Neural cell (in vitro differentiated cells): ENCODE data around the gene FOSL1. TPM values are rescaled to one million over a fixed set of nuclear protein-coding genes. Genes with fewer than 3 reads are reported as not detected.

Experiments used
- H2AFZ ChIP-seq: fragments of 200-600, 300-800 bp; sonication (generic), shearing (Covaris generic); 2 replicates; pipeline ENCODE4 v1.6.0; 2014; ENCODE audit warnings: low read depth, mild to moderate bottlenecking, antibody characterized with exemption, low read length, moderate library complexity
- H3F3A ChIP-seq: fragments of 200-600 bp; shearing (Covaris generic); 2 replicates; pipeline ENCODE4 v1.6.1; 2016; ENCODE audit warnings: mild to moderate bottlenecking, moderate library complexity, mixed read lengths, antibody characterized with exemption, low read length; ENCODE audit not compliant: insufficient read depth, poor library complexity, severe bottlenecking
- H3K27ac ChIP-seq: fragments of 200-600, 300-800 bp; sonication (generic), shearing (Covaris generic); 2 replicates; pipeline ENCODE4 v1.5.1; 2014; ENCODE audit warnings: mild to moderate bottlenecking, low read length, moderate library complexity
- H3K27me3 ChIP-seq: fragments of 300-800, 200-600 bp; sonication (generic), shearing (Covaris generic); 2 replicates; pipeline ENCODE4 v1.6.0; 2014; ENCODE audit warnings: mild to moderate bottlenecking, low read depth, low read length, moderate library complexity; ENCODE audit not compliant: insufficient read depth
- H3K36me3 ChIP-seq: fragments of 300-800, 200-600 bp; sonication (generic), shearing (Covaris generic); 2 replicates; pipeline ENCODE4 v1.5.1; 2014; ENCODE audit warnings: mild to moderate bottlenecking, antibody characterized with exemption, low read length, moderate library complexity; ENCODE audit not compliant: insufficient read depth
- H3K4me2 ChIP-seq: fragments of 300-800, 200-600 bp; sonication (generic), shearing (Covaris generic); 2 replicates; pipeline ENCODE4 v1.6.0; 2014; ENCODE audit warnings: mild to moderate bottlenecking, low read length
- H3K4me3 ChIP-seq: fragments of 300-800, 200-600 bp; sonication (generic), shearing (Covaris generic); 2 replicates; pipeline ENCODE4 v1.5.1; 2014; ENCODE audit warnings: mild to moderate bottlenecking, low read length, moderate library complexity
- H3K79me2 ChIP-seq: fragments of 200-600 bp; shearing (Covaris generic); replicated peaks from 2 replicates; pipeline ENCODE4 v1.6.0; 2014; ENCODE audit warnings: mild to moderate bottlenecking, low read length, moderate library complexity; ENCODE audit not compliant: insufficient read depth
- H3K9ac ChIP-seq: fragments of 300-800, 200-600 bp; sonication (generic), shearing (Covaris generic); 2 replicates; pipeline ENCODE4 v1.6.1; 2016; ENCODE audit warnings: mild to moderate bottlenecking, low read length, mixed read lengths
- H3K9me2 ChIP-seq: fragments of 200-600 bp; shearing (Covaris generic); 2 replicates; pipeline ENCODE4 v1.6.1; 2016; ENCODE audit warnings: mild to moderate bottlenecking, low read length, mixed read lengths; ENCODE audit not compliant: insufficient read depth
- H3K9me3 ChIP-seq: fragments of 200-600, 300-800 bp; sonication (generic), shearing (Covaris generic); 2 replicates; pipeline ENCODE4 v1.6.1; 2016; ENCODE audit warnings: mild to moderate bottlenecking, mixed run types, low read length, moderate library complexity, mixed read lengths
- H4K20me1 ChIP-seq: fragments of 200-600 bp; shearing (Covaris generic); 2 replicates; pipeline ENCODE4 v1.6.1; 2016; ENCODE audit warnings: mild to moderate bottlenecking, mixed run types; ENCODE audit not compliant: insufficient read depth
- CTCF ChIP-seq: fragments of 450-650 bp; IDR thresholded peaks from 2 replicates; pipeline ENCODE4 v1.5.1; 2014; ENCODE audit warnings: antibody characterized with exemption, mild to moderate bottlenecking, moderate library complexity; ENCODE audit not compliant: poor library complexity, severe bottlenecking
- EP300 ChIP-seq: fragments of 450-650 bp; conservative IDR thresholded peaks from 2 replicates; pipeline ENCODE4 v1.6.1; 2014; ENCODE audit warnings: antibody characterized with exemption, mild to moderate bottlenecking, moderate library complexity; ENCODE audit not compliant: poor library complexity, severe bottlenecking
- EZH2 ChIP-seq: fragments of 200-600, 300-800 bp; shearing (Covaris generic), sonication (generic); IDR thresholded peaks from 2 replicates; pipeline ENCODE4 v1.6.1; 2014; ENCODE audit warnings: antibody characterized with exemption, low read length, borderline replicate concordance, mild to moderate bottlenecking; ENCODE audit not compliant: insufficient read depth, poor library complexity, severe bottlenecking
- MXI1 ChIP-seq: fragments of 450-650 bp; conservative IDR thresholded peaks from 2 replicates; pipeline ENCODE4 v1.6.1; 2014; ENCODE audit warnings: antibody characterized with exemption, mild to moderate bottlenecking; ENCODE audit not compliant: poor library complexity, severe bottlenecking
- POLR2AphosphoS5 ChIP-seq: IDR thresholded peaks from 2 replicates; pipeline ENCODE4 v1.6.1; 2012
- RAD21 ChIP-seq: fragments of 450-650 bp; conservative IDR thresholded peaks from 2 replicates; pipeline ENCODE4 v1.6.1; 2014; ENCODE audit warnings: antibody characterized with exemption, mild to moderate bottlenecking, moderate library complexity
- REST ChIP-seq: IDR thresholded peaks from 2 replicates; pipeline ENCODE4 v1.6.1; 2012; ENCODE audit warnings: borderline replicate concordance
- SMC3 ChIP-seq: fragments of 450-650 bp; conservative IDR thresholded peaks from 2 replicates; pipeline ENCODE4 v1.6.1; 2014; ENCODE audit warnings: antibody characterized with exemption, mild to moderate bottlenecking, moderate library complexity; ENCODE audit not compliant: poor library complexity
- TAF1 ChIP-seq: IDR thresholded peaks from 2 replicates; pipeline ENCODE4 v1.6.1; 2012; ENCODE audit warnings: low read depth
- polyA plus RNA-seq: library from polyadenylated mRNA; depleted of rRNA; stranded (reverse); fragments of >200 nt; gene quantifications from 2 replicates; pipeline ENCODE4 v1.2.3, GENCODE V29; 2014

The FOSL1 gene
- polyA plus RNA-seq, 1 donor from 2014 or later: not detected

GRCh38 chr11:65880027-65880426, 20.2 kb downstream of the FOSL1 start:
- peaks cover 3% of the 10 kb centered on the region for H3K79me2 ChIP-seq

GRCh38 chr11:65879617-65880016, 20.6 kb downstream of the FOSL1 start, which contains the start of gene CTSW:
CTSW (plus strand) TSS chr11:65879837; CDS start chr11:65879855, 18 bp downstream.
- H3F3A ChIP-seq: no peaks in the 10 kb centered on the region
- no peaks in the 10 kb centered on the region for H3K36me3 ChIP-seq
- H3K9me2 ChIP-seq: no peaks in the 10 kb centered on the region
- H3K4me2 ChIP-seq: no peak within 1 kb of the TSS
- H3K9me3 ChIP-seq: no peaks in the 10 kb centered on the region
- H3K4me3 ChIP-seq: no peak within 1 kb of the TSS
- H3K9ac ChIP-seq: no peak within 1 kb of the TSS
- no peaks in the 10 kb centered on the region for H3K27me3 ChIP-seq
- H3K27ac ChIP-seq: no peak within 1 kb of the TSS
- no peak within 1 kb of the TSS for H2AFZ ChIP-seq
- H4K20me1 ChIP-seq: no peaks in the 10 kb centered on the region
- H3K79me2 ChIP-seq: no peaks in the 10 kb centered on the region
- no peak for TF ChIP-seq REST
- no peak for TF ChIP-seq EP300
- no peak for TF ChIP-seq CTCF
- TF ChIP-seq RAD21: no peak
- no peak for TF ChIP-seq SMC3
- no peak for TF ChIP-seq TAF1
- TF ChIP-seq POLR2AphosphoS5: no peak

More at GRCh38 chr11:65880027-65880426, 20.2 kb downstream of the FOSL1 start:
- no peaks in the 10 kb centered on the region for H3K9me2 ChIP-seq
- no peaks in the 10 kb centered on the region for H3K9me3 ChIP-seq
- TF ChIP-seq EP300 (no peak), SMC3 (no peak), CTCF (no peak), RAD21 (no peak), REST (no peak), TAF1 (no peak), MXI1 (no peak), POLR2AphosphoS5 (no peak), EZH2 (no peak)
- no peaks in the 10 kb centered on the region for H3K36me3 ChIP-seq
- H3K4me2 ChIP-seq: no peak overlapping the region
- H4K20me1 ChIP-seq: no peaks in the 10 kb centered on the region
- no peak overlapping the region for H3K27ac ChIP-seq
- H2AFZ ChIP-seq: no peak overlapping the region
- no peak overlapping the region for H3K4me3 ChIP-seq
- H3F3A ChIP-seq: no peaks in the 10 kb centered on the region
- H3K9ac ChIP-seq: no peak overlapping the region
- no peaks in the 10 kb centered on the region for H3K27me3 ChIP-seq
